K562 (cell line): ENCODE data around the gene TMEM243. TPM values are rescaled to one million over a fixed set of nuclear protein-coding genes. Genes with fewer than 3 reads are reported as not detected.

Experiments
- ATAC-seq: fragments of 200-7000 bp; cut with Tn5 transposase; 3 replicates; pipeline ENCODE4 v1.9.1; 2020; ENCODE audit warnings: moderate library complexity
- BruUV-seq: library from RNA; stranded (reverse); fragments of 400-500 nt; replicated peaks from 2 replicates; lab custom pipeline; 2021; lab: Mats Ljungman, UMichigan
- CTCF ChIA-PET: fragments of 300-600 bp; formaldehyde crosslinking; extraction: SDS; loops from one replicate; lab custom pipeline; 2021; ENCODE audit warnings: low intra/inter-chr PET ratio; lab: Yijun Ruan, JAX
- POLR2A ChIA-PET: fragments of 300-600, 350-650 bp; sonication (Branson Sonifier 250); formaldehyde crosslinking; extraction: SDS; loops from one replicate; lab custom pipeline; 2021; ENCODE audit warnings: antibody characterized with exemption, inconsistent platforms; lab: Yijun Ruan, JAX
- DNase-seq, 4 experiments: peaks; one replicate each; pipeline versions ENCODE4 v3.0.0 to v3.0.0-alpha.2; 2011 to 2018; ENCODE audit warnings: low spot score in 3 of 4, mixed read lengths in 3 of 4; ENCODE audit errors: extremely low read depth in 1 of 4
- FAIRE-seq: peaks from 2 replicates; lab custom pipeline; 2011; peaks lifted over from hg19 to GRCh38; lab: Jason Lieb, UNC
- H2AFZ ChIP-seq: 2 replicates; pipeline ENCODE4 v1.6.0; 2011; ENCODE audit warnings: low read depth, low read length, control low read depth, inconsistent platforms
- H3K27ac ChIP-seq: fragments of 200-600 bp; 3 replicates; pipeline ENCODE4 v1.8.0; 2011; ENCODE audit warnings: low read depth, mild to moderate bottlenecking, control low read depth, inconsistent platforms, low read length, moderate library complexity, mixed read lengths; ENCODE audit errors: extremely low read depth
- H3K27me3 ChIP-seq, 2 experiments: fragments of 300-600 bp in 1 of 2; 2 replicates in 1 of 2; 3 replicates in 1 of 2; pipeline versions ENCODE4 v1.6.0 to v1.8.0; 2011; ENCODE audit warnings: inconsistent platforms in 2 of 2, low read length in 2 of 2, mild to moderate bottlenecking in 1 of 2, mixed read lengths in 1 of 2, moderate library complexity in 1 of 2; ENCODE audit not compliant: control insufficient read depth in 2 of 2, insufficient read depth in 2 of 2
- H3K36me3 ChIP-seq: fragments of 300-600 bp; 3 replicates; pipeline ENCODE4 v1.8.0; 2011; ENCODE audit warnings: mild to moderate bottlenecking, low read length, inconsistent platforms; ENCODE audit not compliant: control insufficient read depth, insufficient read depth
- H3K4me1 ChIP-seq, 2 experiments: fragments of 200-600 bp in 1 of 2; replicated peaks in 1 of 2; 2 replicates in 1 of 2; 3 replicates in 1 of 2; pipeline versions ENCODE4 v1.5.1 to v1.8.0; 2011; ENCODE audit warnings: inconsistent platforms in 2 of 2, low read length in 2 of 2, mild to moderate bottlenecking in 1 of 2, mixed read lengths in 1 of 2, moderate library complexity in 1 of 2; ENCODE audit not compliant: control insufficient read depth in 2 of 2, insufficient read depth in 2 of 2
- H3K4me2 ChIP-seq: 2 replicates; pipeline ENCODE4 v1.6.1; 2011; ENCODE audit warnings: low read length, control low read depth, inconsistent platforms, mixed read lengths; ENCODE audit not compliant: insufficient read depth
- H3K4me3 ChIP-seq: fragments of 200-600 bp; sonication (generic), shearing (Covaris generic); 2 replicates; pipeline ENCODE4 v1.5.1; 2016; ENCODE audit warnings: control low read depth, inconsistent platforms
- H3K79me2 ChIP-seq: fragments of 200-600 bp; 3 replicates; pipeline ENCODE4 v1.8.0; 2011; ENCODE audit warnings: low read length, inconsistent platforms; ENCODE audit not compliant: control insufficient read depth, insufficient read depth
- H3K9ac ChIP-seq, 2 experiments: 2 replicates each; pipeline versions ENCODE4 v1.6.0 to v1.6.1; 2011; ENCODE audit warnings: low read depth in 2 of 2, low read length in 2 of 2, control low read depth in 1 of 2, inconsistent platforms in 1 of 2, mild to moderate bottlenecking in 1 of 2, mixed read lengths in 1 of 2; ENCODE audit not compliant: insufficient read depth in 1 of 2
- H3K9me1 ChIP-seq: one replicate; pipeline ENCODE4 v1.6.0; 2011; ENCODE audit warnings: inconsistent platforms, mild to moderate bottlenecking, low read length, moderate library complexity; ENCODE audit not compliant: control insufficient read depth, insufficient read depth
- H3K9me3 ChIP-seq: replicated peaks from 2 replicates; pipeline ENCODE4 v1.5.1; 2011; ENCODE audit warnings: low read depth, low read length, inconsistent platforms; ENCODE audit not compliant: control insufficient read depth, insufficient read depth
- H4K20me1 ChIP-seq: replicated peaks from 2 replicates; pipeline ENCODE4 v1.6.1; 2011; ENCODE audit warnings: low read length, inconsistent platforms, mixed read lengths; ENCODE audit not compliant: control insufficient read depth, insufficient read depth
- ILF3 ChIP-seq: fragments of 450-650 bp; IDR thresholded peaks from 2 replicates; pipeline ENCODE4 v1.6.1; 2018; ENCODE audit warnings: antibody characterized with exemption, mild to moderate bottlenecking, moderate library complexity, borderline replicate concordance
- POLR2A ChIP-seq: fragments of 450-650 bp; conservative IDR thresholded peaks from 2 replicates; pipeline ENCODE4 v1.6.1; 2016
- PRDM10 ChIP-seq: fragments of 450-650 bp; IDR thresholded peaks from 2 replicates; pipeline ENCODE4 v1.6.1; 2018; ENCODE audit not compliant: partially characterized antibody
- ZNF717 ChIP-seq: fragments of 250-450 bp; sonication (Bioruptor Pico); IDR thresholded peaks from 2 replicates; pipeline ENCODE4 v1.5.0; 2021
- WGBS: fragments of 100-300 bp; shearing (Covaris generic); methylation state at CpG from one replicate; pipeline ENCODE4 v1.1.6; 2016; ENCODE audit warnings: low coverage, mixed read lengths; ENCODE audit not compliant: insufficient coverage; ENCODE audit errors: missing lambda C conversion rate; 5-methylcytosine and 5-hydroxymethylcytosine counted together
- in situ Hi-C: fragments of 300-500 bp; cut with MboI; formaldehyde crosslinking; loops from 4 replicates; pipeline ENCODE4 v1.15.0; 2018; ENCODE audit warnings: inconsistent platforms, mixed read lengths
- intact Hi-C: fragments of 100-400 bp; cut with micrococcal nuclease; formaldehyde crosslinking; loops from 2 replicates; pipeline ENCODE4 v1.14.2; 2022
- polyA plus RNA-seq, 8 experiments: library from polyadenylated mRNA; depleted of rRNA in 4 of 8; stranded (reverse) in 5 of 8; unstranded in 3 of 8; fragments of >200 nt; fragmentation: Nextera tagmentation in 2 of 8; fragmentation: Illumina TruSeq in 1 of 8; extraction: Ambion mirVana in 2 of 8; extraction: Trizol in 1 of 8; gene quantifications; 2 replicates each; pipeline versions ENCODE4 v1.2.1 to v1.2.3, GENCODE V29; 2011 to 2014; ENCODE audit warnings: inconsistent platforms in 1 of 8, missing spikeins in 1 of 8
- total RNA-seq, 7 experiments: library from RNA; depleted of rRNA in 6 of 7; stranded (reverse); fragments of >200 nt in 6 of 7; fragmentation: Illumina TruSeq in 2 of 7; extraction: Trizol in 2 of 7; gene quantifications; 2 replicates each; pipeline versions ENCODE4 v1.2.1 to v1.2.3, GENCODE V29; 2011 to 2021; ENCODE audit warnings: low replicate concordance in 1 of 7
- TF ChIP-seq, protein P1 (sequence below): fragments of 450-650 bp; IDR thresholded peaks from 2 replicates; pipeline ENCODE4 v1.6.1; 2016; ENCODE audit warnings: low read depth, mild to moderate bottlenecking, moderate library complexity
- TF ChIP-seq, protein P2 (sequence below): fragments of 450-650 bp; formaldehyde crosslinking; IDR thresholded peaks from 2 replicates; pipeline ENCODE4 v1.4.0; 2020; ENCODE audit warnings: mild to moderate bottlenecking, moderate library complexity
- TF ChIP-seq, protein P3 (sequence below), 2 experiments: fragments of 450-650 bp; IDR thresholded peaks; 2 replicates each; pipeline ENCODE4 v1.6.1; 2018; ENCODE audit warnings: mild to moderate bottlenecking in 2 of 2, low read depth in 1 of 2; ENCODE audit not compliant: partially characterized antibody in 2 of 2

TMEM243 gene
- total and polyA plus RNA-seq, 9 of the 15 experiments (the other 6 are each of a cell fraction or from before 2014, with no cell fraction given) = 3.9 to 8.6 (median 6.1) TPM

DNA sequence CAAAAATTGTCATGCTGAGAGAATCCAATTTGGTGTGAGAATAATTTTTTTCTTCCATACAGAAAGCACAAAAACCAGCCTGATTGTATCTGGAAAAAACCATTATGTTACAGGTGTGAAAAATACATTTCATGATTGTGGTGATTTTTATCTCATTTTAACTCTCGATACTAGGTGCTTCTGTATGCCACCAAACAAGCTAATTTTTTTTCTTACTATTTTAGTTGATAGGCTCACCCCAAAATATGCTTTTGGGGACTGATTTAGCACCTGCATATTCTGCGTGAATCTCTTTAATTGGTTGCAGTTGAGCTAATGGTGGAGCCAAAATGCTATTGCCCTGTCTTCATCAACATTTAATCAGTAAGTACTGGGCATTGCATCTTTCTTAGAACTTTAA is 65.4 kb downstream of the TMEM243 start:
- in situ Hi-C loops = loop anchor here (5.0 kb wide), 1 partner anchor 217 kb away; no protein-coding TSS in a partner anchor
- no peaks in the 10 kb centered on the region for H3K27me3 ChIP-seq
- 0 out of 2 replicates have a peak, but pooled peaks cover 6% of the 10 kb centered on the region for H4K20me1 ChIP-seq
- ATAC-seq = no peak
- H3K27ac ChIP-seq = peak overlapping the region; percentile 98
- no peak overlapping the region for H2AFZ ChIP-seq
- H3K4me1 ChIP-seq = peaks cover 3 to 25% of the 10 kb centered on the region in 2 experiments; a peak in 2 of 5 replicates
- H3K4me3 ChIP-seq = peak overlapping the region; percentile 85
- H3K9me1 ChIP-seq = no peaks in the 10 kb centered on the region
- TF ChIP-seq, protein P1, sequence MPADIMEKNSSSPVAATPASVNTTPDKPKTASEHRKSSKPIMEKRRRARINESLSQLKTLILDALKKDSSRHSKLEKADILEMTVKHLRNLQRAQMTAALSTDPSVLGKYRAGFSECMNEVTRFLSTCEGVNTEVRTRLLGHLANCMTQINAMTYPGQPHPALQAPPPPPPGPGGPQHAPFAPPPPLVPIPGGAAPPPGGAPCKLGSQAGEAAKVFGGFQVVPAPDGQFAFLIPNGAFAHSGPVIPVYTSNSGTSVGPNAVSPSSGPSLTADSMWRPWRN = no peak
- TF ChIP-seq ZNF717 (CRISPR knock-in tag) = no peak
- TF ChIP-seq, protein P2, sequence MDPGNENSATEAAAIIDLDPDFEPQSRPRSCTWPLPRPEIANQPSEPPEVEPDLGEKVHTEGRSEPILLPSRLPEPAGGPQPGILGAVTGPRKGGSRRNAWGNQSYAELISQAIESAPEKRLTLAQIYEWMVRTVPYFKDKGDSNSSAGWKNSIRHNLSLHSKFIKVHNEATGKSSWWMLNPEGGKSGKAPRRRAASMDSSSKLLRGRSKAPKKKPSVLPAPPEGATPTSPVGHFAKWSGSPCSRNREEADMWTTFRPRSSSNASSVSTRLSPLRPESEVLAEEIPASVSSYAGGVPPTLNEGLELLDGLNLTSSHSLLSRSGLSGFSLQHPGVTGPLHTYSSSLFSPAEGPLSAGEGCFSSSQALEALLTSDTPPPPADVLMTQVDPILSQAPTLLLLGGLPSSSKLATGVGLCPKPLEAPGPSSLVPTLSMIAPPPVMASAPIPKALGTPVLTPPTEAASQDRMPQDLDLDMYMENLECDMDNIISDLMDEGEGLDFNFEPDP (CRISPR knock-in tag) = no peak
- TF ChIP-seq, protein P3, sequence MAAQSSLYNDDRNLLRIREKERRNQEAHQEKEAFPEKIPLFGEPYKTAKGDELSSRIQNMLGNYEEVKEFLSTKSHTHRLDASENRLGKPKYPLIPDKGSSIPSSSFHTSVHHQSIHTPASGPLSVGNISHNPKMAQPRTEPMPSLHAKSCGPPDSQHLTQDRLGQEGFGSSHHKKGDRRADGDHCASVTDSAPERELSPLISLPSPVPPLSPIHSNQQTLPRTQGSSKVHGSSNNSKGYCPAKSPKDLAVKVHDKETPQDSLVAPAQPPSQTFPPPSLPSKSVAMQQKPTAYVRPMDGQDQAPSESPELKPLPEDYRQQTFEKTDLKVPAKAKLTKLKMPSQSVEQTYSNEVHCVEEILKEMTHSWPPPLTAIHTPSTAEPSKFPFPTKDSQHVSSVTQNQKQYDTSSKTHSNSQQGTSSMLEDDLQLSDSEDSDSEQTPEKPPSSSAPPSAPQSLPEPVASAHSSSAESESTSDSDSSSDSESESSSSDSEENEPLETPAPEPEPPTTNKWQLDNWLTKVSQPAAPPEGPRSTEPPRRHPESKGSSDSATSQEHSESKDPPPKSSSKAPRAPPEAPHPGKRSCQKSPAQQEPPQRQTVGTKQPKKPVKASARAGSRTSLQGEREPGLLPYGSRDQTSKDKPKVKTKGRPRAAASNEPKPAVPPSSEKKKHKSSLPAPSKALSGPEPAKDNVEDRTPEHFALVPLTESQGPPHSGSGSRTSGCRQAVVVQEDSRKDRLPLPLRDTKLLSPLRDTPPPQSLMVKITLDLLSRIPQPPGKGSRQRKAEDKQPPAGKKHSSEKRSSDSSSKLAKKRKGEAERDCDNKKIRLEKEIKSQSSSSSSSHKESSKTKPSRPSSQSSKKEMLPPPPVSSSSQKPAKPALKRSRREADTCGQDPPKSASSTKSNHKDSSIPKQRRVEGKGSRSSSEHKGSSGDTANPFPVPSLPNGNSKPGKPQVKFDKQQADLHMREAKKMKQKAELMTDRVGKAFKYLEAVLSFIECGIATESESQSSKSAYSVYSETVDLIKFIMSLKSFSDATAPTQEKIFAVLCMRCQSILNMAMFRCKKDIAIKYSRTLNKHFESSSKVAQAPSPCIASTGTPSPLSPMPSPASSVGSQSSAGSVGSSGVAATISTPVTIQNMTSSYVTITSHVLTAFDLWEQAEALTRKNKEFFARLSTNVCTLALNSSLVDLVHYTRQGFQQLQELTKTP (IDR thresholded peaks at IDR 0.05; ENCODE audit: low read depth in 1 of 2, partially characterized antibody in 2 of 2) = peak in 1 of 2 experiments; percentile 22
- peak; percentile 50 for TF ChIP-seq PRDM10
- TF ChIP-seq POLR2A = 0 out of 2 replicates have a peak, but pooled peaks have one; percentile 42
- TF ChIP-seq ILF3 = no peak
- TF ChIP-seq, all 486 proteins: peak for 3
- CTCF ChIA-PET = no interaction called here
- FAIRE-seq (no peak), DNase-seq (no peak)
- BruUV-seq = no TSS peak
- peaks cover 38% of the 10 kb centered on the region for H3K36me3 ChIP-seq
- H3K79me2 ChIP-seq = peaks cover 75% of the 10 kb centered on the region
- POLR2A ChIA-PET = interaction anchor here (1.0 to 5.8 kb wide), 9 partner anchors 12 to 238 kb away, joined by 3 to 59 read pairs (median 5); no protein-coding TSS in a partner anchor
- intact Hi-C loops = loop anchor here (5.0 to 10.0 kb wide), 3 partner anchors 152 to 721 kb away; partner anchors contain the start of genes CROT, DBF4 and SLC25A40
- WGBS = 2% methylated on average over 2 of the region's 2 CpGs
- peak overlapping the region; percentile 70 for H3K4me2 ChIP-seq
- peak overlapping the region in 1 of 2 experiments; percentile 96; a peak in 3 of 4 replicates for H3K9ac ChIP-seq
- no peaks in the 10 kb centered on the region for H3K9me3 ChIP-seq
